Prostate gland (tissue), 2 donors: ENCODE results near the gene SAMD15.

ENCODE experiments used
- CTCF ChIP-seq, 4 experiments: fragments of 200-600 bp in 2 of 4; fragments of 450-650 bp in 2 of 4; sonication (generic) in 2 of 4; IDR thresholded peaks; 1 replicate in 3 of 4; 2 replicates in 1 of 4; pipeline ENCODE4 v1.5.1; 2016 to 2019; ENCODE audit warnings: antibody characterized with exemption in 4 of 4, mild to moderate bottlenecking in 2 of 4, moderate library complexity in 2 of 4
- POLR2AphosphoS5 ChIP-seq: sonication (generic); formaldehyde crosslinking; IDR thresholded peaks from one replicate; pipeline ENCODE4 v1.6.1; 2017; ENCODE audit warnings: antibody characterized with exemption

- TF ChIP-seq CTCF (IDR thresholded peaks at IDR 0.05) = no peak
- TF ChIP-seq POLR2AphosphoS5 = no peak
Measured at GRCh38 chr14:77377502-77377844, 294 bp downstream of the SAMD15 start.
